HG02642 (cell line): Measurements from ENCODE around the gene FAT1.

Source experiments
- ATAC-seq: cut with Tn5 transposase; IDR thresholded peaks from one replicate; pipeline ENCODE4 v1.9.1; 2021; ENCODE audit warnings: mild to moderate bottlenecking; ENCODE audit not compliant: unreplicated experiment, poor library complexity

Gene FAT1

GRCh38 chr4:186701273-186701672, 22.4 kb downstream of the FAT1 start:
- ATAC-seq: no peak

GRCh38 chr4:186700746-186701145, 22.9 kb downstream of the FAT1 start:
- ATAC-seq: no peak

GRCh38 chr4:186699881-186700397, 23.7 kb downstream of the FAT1 start:
- ATAC-seq: no peak

GRCh38 chr4:186699298-186699697, 24.4 kb downstream of the FAT1 start:
- ATAC-seq: no peak

GRCh38 chr4:186698525-186698924, 25.1 kb downstream of the FAT1 start:
- ATAC-seq: no peak

GRCh38 chr4:186698028-186698427, 25.6 kb downstream of the FAT1 start:
- no peak for ATAC-seq

- ATAC-seq: no peak
Measured at GRCh38 chr4:186695392-186695791, 28.3 kb downstream of the FAT1 start.

GRCh38 chr4:186693894-186694293, 29.8 kb downstream of the FAT1 start:
- no peak for ATAC-seq

GRCh38 chr4:186693159-186693815, 30.4 kb downstream of the FAT1 start:
- no peak for ATAC-seq

GRCh38 chr4:186691396-186691795, 32.3 kb downstream of the FAT1 start:
- ATAC-seq: no peak

- no peak for ATAC-seq
Measured at GRCh38 chr4:186689476-186689875, 34.2 kb downstream of the FAT1 start.

- ATAC-seq: no peak
Measured at GRCh38 chr4:186688150-186688943, 35.3 kb downstream of the FAT1 start.

GRCh38 chr4:186687265-186687664, 36.4 kb downstream of the FAT1 start:
- no peak for ATAC-seq

GRCh38 chr4:186685767-186686183, 37.9 kb downstream of the FAT1 start:
- ATAC-seq: no peak

GRCh38 chr4:186684889-186685309, 38.8 kb downstream of the FAT1 start:
- ATAC-seq: no peak

- ATAC-seq: no peak
Measured at GRCh38 chr4:186684220-186684619, 39.4 kb downstream of the FAT1 start.

- ATAC-seq: no peak
Measured at GRCh38 chr4:186680641-186681040, 43.0 kb downstream of the FAT1 start.

GRCh38 chr4:186676531-186677161, 47.0 kb downstream of the FAT1 start:
- no peak for ATAC-seq

- no peak for ATAC-seq
Measured at GRCh38 chr4:186669735-186670134, 53.9 kb downstream of the FAT1 start.

- no peak for ATAC-seq
Measured at GRCh38 chr4:186669159-186669731, 54.4 kb downstream of the FAT1 start.

GRCh38 chr4:186666750-186667149, 56.9 kb downstream of the FAT1 start:
- ATAC-seq: no peak
